ENCODE data around the gene MRPL47. TPM values are rescaled to one million over a fixed set of nuclear protein-coding genes. Genes with fewer than 3 reads are reported as not detected.

MRPL47 gene
- total and polyA plus RNA-seq, 2 of the 13 experiments (the other 11 are each of a cell fraction or from before 2014, with no cell fraction given) = 36.1 to 83.8 TPM

DNA sequence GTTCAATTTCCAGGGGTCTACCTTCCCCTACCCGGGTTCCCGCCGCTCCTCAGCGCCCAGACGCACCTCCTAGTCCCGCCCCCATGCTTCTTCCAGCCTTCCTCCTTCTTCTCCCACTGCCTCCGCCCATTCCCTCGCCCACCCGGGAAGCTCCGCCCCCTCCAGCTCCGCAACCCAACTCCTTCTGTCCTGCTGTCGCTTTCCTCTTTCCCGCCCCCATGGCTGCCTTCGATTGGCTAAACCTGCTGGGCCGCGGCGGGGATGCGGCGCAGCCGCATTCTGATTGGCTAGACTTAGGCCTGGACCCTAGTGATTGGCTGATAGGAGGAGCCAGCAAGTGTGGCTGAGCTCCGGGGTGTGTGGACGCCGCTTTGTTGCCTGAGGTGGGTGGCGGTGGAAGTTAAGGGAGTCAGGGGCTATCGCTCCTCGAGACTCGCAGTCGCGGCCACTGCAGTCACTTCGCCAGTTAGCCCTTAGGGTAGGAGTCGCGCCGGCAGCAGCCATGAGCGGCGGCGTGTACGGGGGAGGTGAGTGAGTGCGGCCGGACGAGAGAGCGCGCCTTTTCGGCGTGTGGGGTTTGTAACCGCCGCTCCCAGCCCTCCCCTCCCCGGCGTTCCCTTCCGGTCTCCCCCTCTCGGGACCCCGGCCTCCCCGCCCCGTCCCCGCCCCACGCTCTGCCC lies 41.7 kb downstream of the MRPL47 start, which contains the start of gene ACTL6A (continued):
- no peak for TF ChIP-seq ZHX2 (IDR thresholded peaks at IDR 0.05; ENCODE audit: low read depth)
- no peak for TF ChIP-seq ZHX2 (CRISPR knock-in tag; IDR thresholded peaks at IDR 0.05; ENCODE audit: borderline replicate concordance)
- no peak for TF ChIP-seq ZNF7 (CRISPR knock-in tag; IDR thresholded peaks at IDR 0.05)
- TF ChIP-seq SP140L (CRISPR knock-in tag; IDR thresholded peaks at IDR 0.05; ENCODE audit: borderline replicate concordance) = no peak
- TF ChIP-seq MIER2 (CRISPR knock-in tag; IDR thresholded peaks at IDR 0.05) = no peak
- TF ChIP-seq ZNF382 (CRISPR knock-in tag; IDR thresholded peaks at IDR 0.05; ENCODE audit: borderline replicate concordance) = no peak
- no peak for TF ChIP-seq ZNF576 (CRISPR knock-in tag; IDR thresholded peaks at IDR 0.05)
- TF ChIP-seq MXI1 (IDR thresholded peaks at IDR 0.05; ENCODE audit: borderline replicate concordance, low read depth, low read length) = peak; percentile 75; the same call in 1 of the 3 replicates
- 0 out of 2 replicates have a peak, but pooled peaks have one; percentile 92 for TF ChIP-seq ZNF101 (CRISPR knock-in tag; IDR thresholded peaks at IDR 0.05; ENCODE audit: borderline replicate concordance, low read depth)
- 0 out of 2 replicates have a peak, but pooled peaks have one; percentile 16 for TF ChIP-seq NFKBIZ (CRISPR knock-in tag; IDR thresholded peaks at IDR 0.05)
- 0 out of 2 replicates have a peak, but pooled peaks have one; percentile 48 for TF ChIP-seq ZNF138 (CRISPR knock-in tag; IDR thresholded peaks at IDR 0.05; ENCODE audit: low read depth)
- no peak for TF ChIP-seq HIVEP1 (CRISPR knock-in tag; IDR thresholded peaks at IDR 0.05)
- no peak for TF ChIP-seq MLX (CRISPR knock-in tag; IDR thresholded peaks at IDR 0.05)
- TF ChIP-seq, protein P1, sequence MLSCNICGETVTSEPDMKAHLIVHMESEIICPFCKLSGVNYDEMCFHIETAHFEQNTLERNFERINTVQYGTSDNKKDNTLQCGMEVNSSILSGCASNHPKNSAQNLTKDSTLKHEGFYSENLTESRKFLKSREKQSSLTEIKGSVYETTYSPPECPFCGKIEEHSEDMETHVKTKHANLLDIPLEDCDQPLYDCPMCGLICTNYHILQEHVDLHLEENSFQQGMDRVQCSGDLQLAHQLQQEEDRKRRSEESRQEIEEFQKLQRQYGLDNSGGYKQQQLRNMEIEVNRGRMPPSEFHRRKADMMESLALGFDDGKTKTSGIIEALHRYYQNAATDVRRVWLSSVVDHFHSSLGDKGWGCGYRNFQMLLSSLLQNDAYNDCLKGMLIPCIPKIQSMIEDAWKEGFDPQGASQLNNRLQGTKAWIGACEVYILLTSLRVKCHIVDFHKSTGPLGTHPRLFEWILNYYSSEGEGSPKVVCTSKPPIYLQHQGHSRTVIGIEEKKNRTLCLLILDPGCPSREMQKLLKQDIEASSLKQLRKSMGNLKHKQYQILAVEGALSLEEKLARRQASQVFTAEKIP (CRISPR knock-in tag; IDR thresholded peaks at IDR 0.05; ENCODE audit: borderline replicate concordance) = no peak
- no peak for TF ChIP-seq TCF7 (IDR thresholded peaks at IDR 0.05; ENCODE audit: low read depth)
- TF ChIP-seq FOXM1 (CRISPR knock-in tag; IDR thresholded peaks at IDR 0.05) = no peak
- no peak for TF ChIP-seq NFIB (CRISPR knock-in tag; IDR thresholded peaks at IDR 0.05; ENCODE audit: borderline replicate concordance)
- no peak for TF ChIP-seq ZNF660 (CRISPR knock-in tag; IDR thresholded peaks at IDR 0.05; ENCODE audit: borderline replicate concordance, low read depth)
- TF ChIP-seq KLF9 (CRISPR knock-in tag; IDR thresholded peaks at IDR 0.05; ENCODE audit: low read depth) = no peak
- no peak for TF ChIP-seq ZNF552 (CRISPR knock-in tag; IDR thresholded peaks at IDR 0.05; ENCODE audit: borderline replicate concordance)
- no peak for TF ChIP-seq ZNF12 (CRISPR knock-in tag; IDR thresholded peaks at IDR 0.05)
- no peak; the same call in 1 of the 2 replicates for TF ChIP-seq ZNF441 (CRISPR knock-in tag; IDR thresholded peaks at IDR 0.05; ENCODE audit: borderline replicate concordance)
- peak; percentile 55; the same call in 1 of the 2 replicates for TF ChIP-seq ZNF501 (CRISPR knock-in tag; IDR thresholded peaks at IDR 0.05)
